Type B pancreatic cell (in vitro differentiated cells): Measurements from ENCODE around the gene TSEN54. TPM values are rescaled to one million over a fixed set of nuclear protein-coding genes. Genes with fewer than 3 reads are reported as not detected.

Experiments used
- DNase-seq: peaks from one replicate; pipeline ENCODE4 v3.0.0; 2021; ENCODE audit warnings: mixed read lengths; ENCODE audit not compliant: unreplicated experiment; ENCODE audit errors: extremely low spot score
- H3K27ac Mint-ChIP-seq: 2 replicates; pipeline ENCODE4 v1.8.0; 2021; ENCODE audit warnings: mild to moderate bottlenecking, mixed read lengths
- H3K27me3 Mint-ChIP-seq: 2 replicates; pipeline ENCODE4 v1.8.0; 2021; ENCODE audit warnings: mixed read lengths
- H3K36me3 Mint-ChIP-seq: 2 replicates; pipeline ENCODE4 v1.8.0; 2021; ENCODE audit warnings: mixed read lengths
- H3K4me1 Mint-ChIP-seq: one replicate; pipeline ENCODE4 v1.8.0; 2021; ENCODE audit warnings: mixed read lengths; ENCODE audit not compliant: unreplicated experiment
- H3K4me3 Mint-ChIP-seq: 2 replicates; pipeline ENCODE4 v1.8.0; 2021; ENCODE audit warnings: mild to moderate bottlenecking, mixed read lengths
- H3K9me3 Mint-ChIP-seq: 2 replicates; pipeline ENCODE4 v1.8.0; 2021; ENCODE audit warnings: mixed read lengths
- CTCF ChIP-seq: fragments of 200-600 bp; sonication (generic); conservative IDR thresholded peaks from 2 replicates; pipeline ENCODE4 v1.5.0; 2021; ENCODE audit warnings: antibody characterized with exemption, mild to moderate bottlenecking
- total RNA-seq: library from RNA; stranded (reverse); gene quantifications from 2 replicates; pipeline ENCODE4 v1.2.1, GENCODE V29; 2021; ENCODE audit warnings: low replicate concordance

Gene TSEN54
- total RNA-seq, 1 donor from 2014 or later, result 41.0 TPM

GRCh38 chr17:75505640-75506039, 10.7 kb upstream of the TSEN54 start:
- no peak overlapping the region for H3K27ac Mint-ChIP-seq
- H3K27me3 Mint-ChIP-seq, result no peaks in the 10 kb centered on the region
- H3K4me3 Mint-ChIP-seq, result no peak overlapping the region
- DNase-seq, result no peak
- TF ChIP-seq CTCF, result no peak
- H3K36me3 Mint-ChIP-seq, result no peaks in the 10 kb centered on the region
- H3K9me3 Mint-ChIP-seq, result no peaks in the 10 kb centered on the region
- H3K4me1 Mint-ChIP-seq, result peaks cover 11% of the 10 kb centered on the region

GRCh38 chr17:75506134-75506533, 10.2 kb upstream of the TSEN54 start:
- no peak for DNase-seq
- H3K4me1 Mint-ChIP-seq, result peaks cover 11% of the 10 kb centered on the region
- no peaks in the 10 kb centered on the region for H3K36me3 Mint-ChIP-seq
- H3K4me3 Mint-ChIP-seq, result no peak overlapping the region
- no peak overlapping the region for H3K27ac Mint-ChIP-seq
- TF ChIP-seq CTCF, result no peak
- H3K9me3 Mint-ChIP-seq, result no peaks in the 10 kb centered on the region
- H3K27me3 Mint-ChIP-seq, result no peaks in the 10 kb centered on the region

- H3K9me3 Mint-ChIP-seq, result no peaks in the 10 kb centered on the region
- no peak overlapping the region for H3K27ac Mint-ChIP-seq
- TF ChIP-seq CTCF, result no peak
- H3K27me3 Mint-ChIP-seq, result no peaks in the 10 kb centered on the region
- no peak overlapping the region for H3K4me3 Mint-ChIP-seq
- no peaks in the 10 kb centered on the region for H3K36me3 Mint-ChIP-seq
- DNase-seq, result no peak
- peaks cover 11% of the 10 kb centered on the region for H3K4me1 Mint-ChIP-seq
Observed at GRCh38 chr17:75506888-75507287, 9.4 kb upstream of the TSEN54 start.

- Mint-ChIP-seq H3K27ac (no peak overlapping the region), H3K4me1 (peaks cover 11% of the 10 kb centered on the region), H3K4me3 (no peak overlapping the region), H3K9me3 (no peaks in the 10 kb centered on the region), H3K36me3 (no peaks in the 10 kb centered on the region), H3K27me3 (no peaks in the 10 kb centered on the region)
- no peak for TF ChIP-seq CTCF
- no peak for DNase-seq
Observed at GRCh38 chr17:75507733-75508719, 8.3 kb upstream of the TSEN54 start.

DNA sequence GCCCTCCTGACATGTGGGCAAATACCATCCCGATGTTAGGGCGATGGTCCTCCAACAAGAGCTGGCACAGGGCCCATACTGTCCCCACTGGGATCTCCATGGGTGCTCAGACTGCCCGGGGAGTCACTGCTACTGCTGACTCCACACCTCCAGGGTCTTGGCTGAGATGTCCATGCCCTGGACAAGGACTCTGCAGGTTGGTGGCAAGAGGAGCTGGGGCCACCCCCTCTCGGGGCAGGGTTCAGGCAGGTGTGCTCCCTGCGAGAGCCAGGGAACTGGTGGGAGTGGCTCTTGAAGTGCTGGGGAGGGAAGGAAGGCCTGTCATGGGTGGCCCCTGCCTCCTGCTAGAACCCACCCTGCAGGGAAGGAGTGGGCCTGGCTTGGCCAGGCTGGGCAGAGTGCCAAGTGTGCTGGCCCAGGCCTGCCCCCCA, 7.4 kb upstream of the TSEN54 start:
- no peak for DNase-seq
- no peak overlapping the region for H3K27ac Mint-ChIP-seq

More for the DNA sequence above, 7.4 kb upstream of the TSEN54 start:
- Mint-ChIP-seq H3K4me1 (peaks cover 16% of the 10 kb centered on the region), H3K4me3 (no peak overlapping the region), H3K9me3 (no peaks in the 10 kb centered on the region), H3K36me3 (no peaks in the 10 kb centered on the region), H3K27me3 (no peaks in the 10 kb centered on the region)
- no peak for TF ChIP-seq CTCF
